Epithelial cell of proximal tubule (primary cell): ENCODE data around the gene FAM228B. TPM values are rescaled to one million over a fixed set of nuclear protein-coding genes. Genes with fewer than 3 reads are reported as not detected.
A peak's percentile ranks its signal among the peaks of the same experiment; 100 is the strongest.

Experiments
- DNase-seq: peaks from one replicate; pipeline ENCODE4 v3.0.0-alpha.2; 2011; ENCODE audit warnings: low read depth
- H3K4me3 ChIP-seq: 2 replicates; pipeline ENCODE4 v1.5.1; 2011; ENCODE audit warnings: low read depth, mild to moderate bottlenecking, low read length
- total RNA-seq: library from RNA; depleted of rRNA; stranded (reverse); fragments of >200 nt; gene quantifications from 2 replicates; pipeline ENCODE4 v1.2.3, GENCODE V29; 2015
- TF ChIP-seq, protein P1 (sequence below): conservative IDR thresholded peaks from 2 replicates; pipeline ENCODE4 v1.5.1; 2012; ENCODE audit warnings: low read depth, mild to moderate bottlenecking, low read length

Gene FAM228B
- total RNA-seq, 1 donor from 2014 or later = 4.8 TPM

DNA sequence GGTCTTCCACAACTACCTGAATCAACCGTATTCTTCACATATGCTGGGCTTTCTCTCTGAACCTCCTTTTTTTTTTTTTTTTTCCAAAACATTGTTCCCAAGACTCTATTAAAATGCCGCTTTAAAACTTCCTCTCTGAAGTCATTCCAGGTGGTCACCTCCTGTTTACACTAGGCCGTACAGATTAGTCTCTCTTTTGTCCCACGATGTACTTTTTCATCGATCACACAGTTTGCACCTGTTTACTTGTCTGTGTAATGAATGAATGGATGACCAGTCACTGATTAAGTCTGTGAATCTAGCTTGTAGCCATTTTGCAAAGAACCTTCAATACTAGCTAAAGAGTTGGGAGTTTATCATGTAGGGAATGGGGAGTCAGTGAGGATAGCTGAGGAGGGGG, 34.9 kb downstream of the FAM228B start:
- TF ChIP-seq, protein P1, sequence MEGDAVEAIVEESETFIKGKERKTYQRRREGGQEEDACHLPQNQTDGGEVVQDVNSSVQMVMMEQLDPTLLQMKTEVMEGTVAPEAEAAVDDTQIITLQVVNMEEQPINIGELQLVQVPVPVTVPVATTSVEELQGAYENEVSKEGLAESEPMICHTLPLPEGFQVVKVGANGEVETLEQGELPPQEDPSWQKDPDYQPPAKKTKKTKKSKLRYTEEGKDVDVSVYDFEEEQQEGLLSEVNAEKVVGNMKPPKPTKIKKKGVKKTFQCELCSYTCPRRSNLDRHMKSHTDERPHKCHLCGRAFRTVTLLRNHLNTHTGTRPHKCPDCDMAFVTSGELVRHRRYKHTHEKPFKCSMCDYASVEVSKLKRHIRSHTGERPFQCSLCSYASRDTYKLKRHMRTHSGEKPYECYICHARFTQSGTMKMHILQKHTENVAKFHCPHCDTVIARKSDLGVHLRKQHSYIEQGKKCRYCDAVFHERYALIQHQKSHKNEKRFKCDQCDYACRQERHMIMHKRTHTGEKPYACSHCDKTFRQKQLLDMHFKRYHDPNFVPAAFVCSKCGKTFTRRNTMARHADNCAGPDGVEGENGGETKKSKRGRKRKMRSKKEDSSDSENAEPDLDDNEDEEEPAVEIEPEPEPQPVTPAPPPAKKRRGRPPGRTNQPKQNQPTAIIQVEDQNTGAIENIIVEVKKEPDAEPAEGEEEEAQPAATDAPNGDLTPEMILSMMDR = no peak
- no peak overlapping the region for H3K4me3 ChIP-seq
- no peak for DNase-seq

DNA sequence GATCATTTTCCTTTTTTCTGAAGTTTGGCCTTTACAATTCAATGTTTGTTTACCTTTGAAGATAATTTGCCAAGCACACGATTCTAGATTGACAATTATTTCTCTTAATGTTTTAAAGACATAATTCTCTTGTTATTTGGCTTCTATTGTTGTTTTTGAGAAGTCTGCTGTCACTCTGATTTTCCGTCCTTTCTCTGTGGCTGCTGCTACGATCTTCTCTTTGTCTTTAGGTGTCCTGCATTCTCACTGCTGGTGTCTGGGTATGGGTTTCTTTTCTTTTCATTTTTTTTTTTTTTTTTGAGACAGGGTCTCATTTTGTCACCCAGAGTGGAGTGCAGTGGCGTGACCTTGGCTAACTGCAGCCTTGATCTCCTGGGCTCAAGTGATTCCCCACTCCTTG, 36.4 kb downstream of the FAM228B start:
- no peak for DNase-seq
- H3K4me3 ChIP-seq = no peak overlapping the region
- TF ChIP-seq, protein P1 = no peak

DNA sequence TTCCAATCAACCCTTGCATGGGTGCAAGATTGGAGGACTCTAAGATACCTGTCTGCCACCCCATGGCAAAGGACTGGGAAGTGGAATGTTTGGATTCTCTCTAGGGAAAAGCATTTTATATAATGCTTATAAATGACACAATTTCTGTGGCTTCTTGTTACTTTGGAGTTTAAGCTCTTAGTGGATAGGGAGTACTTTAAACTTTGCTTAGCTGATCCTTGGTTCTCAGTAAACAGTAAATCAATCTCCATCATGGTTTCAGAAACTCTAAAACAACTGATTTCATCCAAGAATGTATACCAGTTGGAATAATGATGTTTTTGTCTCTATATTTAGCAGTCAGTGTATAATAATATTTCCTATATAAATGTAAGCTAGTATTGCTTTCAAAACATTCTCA, 37.5 kb downstream of the FAM228B start:
- H3K4me3 ChIP-seq = no peak overlapping the region
- TF ChIP-seq, protein P1 = no peak
- DNase-seq = no peak

DNA sequence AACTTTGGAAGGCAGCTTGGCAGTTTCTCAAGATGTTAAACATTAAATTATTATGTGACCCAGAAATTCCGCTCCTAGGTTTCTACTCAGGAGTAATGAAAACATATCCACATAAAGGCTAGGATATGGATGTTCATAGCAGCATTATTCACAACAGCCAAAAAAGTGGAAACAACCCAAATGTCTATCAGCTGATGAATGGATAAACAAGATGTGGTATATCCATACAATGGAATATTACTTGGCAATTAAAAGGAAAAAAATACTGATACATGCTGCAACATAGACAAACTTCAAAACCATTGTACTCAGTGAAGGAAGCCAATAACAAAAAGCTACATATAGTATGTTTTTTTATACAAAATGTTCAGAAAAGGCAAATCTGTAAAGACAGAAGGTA, 39.2 kb downstream of the FAM228B start:
- no peak for DNase-seq
- H3K4me3 ChIP-seq = no peak overlapping the region
- TF ChIP-seq, protein P1 = no peak

DNA sequence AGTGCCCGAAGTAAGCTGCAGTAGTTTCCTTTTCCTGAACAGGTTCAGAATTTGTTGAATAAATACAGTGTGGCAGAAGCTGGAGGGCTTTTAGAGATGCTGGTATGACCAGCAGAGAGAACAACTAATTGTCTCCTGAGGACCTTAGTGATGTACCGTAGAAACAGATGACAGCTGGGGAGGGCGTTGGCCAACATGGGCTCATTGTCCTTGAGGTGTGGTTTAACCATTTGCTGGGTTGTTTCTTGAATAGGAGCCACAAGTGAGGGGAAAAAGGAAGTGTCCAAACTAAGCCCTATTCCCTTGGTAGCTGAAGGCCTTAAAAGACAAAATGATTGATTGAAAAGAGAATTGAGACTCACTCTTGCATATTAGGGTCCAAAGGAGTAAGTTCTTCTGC, 39.9 kb downstream of the FAM228B start:
- H3K4me3 ChIP-seq = no peak overlapping the region
- DNase-seq = no peak
- TF ChIP-seq, protein P1 = no peak

DNA sequence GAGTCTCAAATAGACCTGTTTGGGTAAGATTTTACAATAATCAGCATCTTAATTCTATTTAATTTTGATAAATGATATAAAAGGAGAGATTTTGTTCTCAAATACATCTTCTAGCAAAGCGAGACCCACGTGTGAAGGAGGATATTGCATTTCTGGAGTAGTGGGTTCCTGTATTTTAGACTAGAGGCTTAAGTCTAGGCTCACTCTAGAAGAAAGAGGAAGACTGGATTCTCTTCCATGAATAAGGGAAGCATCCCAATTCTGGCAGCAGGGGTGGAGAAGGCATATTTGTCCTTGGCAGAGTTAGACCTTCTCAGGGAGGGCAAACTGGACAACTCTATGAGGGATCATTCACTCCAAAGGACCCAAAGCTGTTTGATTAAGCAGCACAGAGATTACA, 40.3 kb downstream of the FAM228B start:
- no peak overlapping the region for H3K4me3 ChIP-seq
- DNase-seq = no peak
- TF ChIP-seq, protein P1 = no peak

DNA sequence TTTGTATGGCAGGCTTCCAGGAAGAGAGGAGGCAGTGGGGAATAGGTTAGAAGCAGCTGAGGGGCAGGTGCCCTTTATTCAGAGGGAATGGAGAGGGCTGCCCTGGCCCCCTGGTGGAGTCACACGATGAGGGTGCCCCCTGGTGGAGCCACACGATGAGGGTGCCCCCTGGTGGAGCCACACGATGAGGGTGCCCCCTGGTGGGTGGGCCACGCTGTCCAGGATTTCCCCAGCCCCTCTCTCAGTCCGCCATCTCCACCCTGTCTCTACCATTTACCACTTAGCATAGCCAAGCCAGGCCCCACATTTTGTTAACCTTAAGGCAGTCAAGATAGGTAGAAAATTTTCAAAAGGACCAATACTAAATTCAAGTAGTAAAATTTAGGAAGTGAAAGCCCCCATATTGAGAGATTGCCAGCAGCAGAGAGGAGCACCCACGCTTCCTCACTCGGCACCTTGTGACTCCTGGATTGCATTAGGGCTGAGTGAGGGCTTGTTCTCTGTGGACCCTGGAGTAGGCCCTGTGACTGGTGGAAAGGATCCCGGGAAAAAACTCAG, 41.2 kb downstream of the FAM228B start:
- H3K4me3 ChIP-seq = no peak overlapping the region
- DNase-seq = no peak
- TF ChIP-seq, protein P1 = peak; percentile 77
